H9 (cell line): ENCODE data around the gene ADAMTS8. TPM values are rescaled to one million over a fixed set of nuclear protein-coding genes. Genes with fewer than 3 reads are reported as not detected.

Experiments used
- DNase-seq: peaks from one replicate; pipeline ENCODE4 v3.0.0-alpha.2; 2017
- H2AFZ ChIP-seq: one replicate; pipeline ENCODE4 v1.6.1; 2013; ENCODE audit warnings: mild to moderate bottlenecking, low read length, control low read depth, moderate library complexity
- H2AK5ac ChIP-seq: 2 replicates; pipeline ENCODE4 v1.6.1; 2013; ENCODE audit warnings: low read length, control low read depth, mixed read lengths; ENCODE audit not compliant: insufficient read length
- H2BK120ac ChIP-seq: one replicate; pipeline ENCODE4 v1.6.1; 2013; ENCODE audit warnings: low read depth, mild to moderate bottlenecking, low read length, control low read depth, inconsistent platforms; ENCODE audit not compliant: poor library complexity, severe bottlenecking
- H2BK12ac ChIP-seq: 2 replicates; pipeline ENCODE4 v1.6.1; 2013; ENCODE audit warnings: low read length, control low read depth, mixed read lengths, low read depth; ENCODE audit not compliant: insufficient read length
- H2BK15ac ChIP-seq: 2 replicates; pipeline ENCODE4 v1.6.1; 2013; ENCODE audit warnings: low read depth, low read length, control low read depth
- H2BK20ac ChIP-seq: one replicate; pipeline ENCODE4 v1.6.1; 2013; ENCODE audit warnings: low read depth, mild to moderate bottlenecking, low read length, control low read depth, inconsistent platforms; ENCODE audit not compliant: poor library complexity, severe bottlenecking
- H2BK5ac ChIP-seq: 2 replicates; pipeline ENCODE4 v1.6.1; 2013; ENCODE audit warnings: low read length, control low read depth, mixed read lengths; ENCODE audit not compliant: insufficient read length
- H3K14ac ChIP-seq: 2 replicates; pipeline ENCODE4 v1.6.1; 2013; ENCODE audit warnings: low read length, control low read depth; ENCODE audit not compliant: insufficient read depth
- H3K18ac ChIP-seq: 2 replicates; pipeline ENCODE4 v1.6.1; 2013; ENCODE audit warnings: low read depth, mild to moderate bottlenecking, mixed read lengths, low read length, control low read depth; ENCODE audit not compliant: insufficient read length
- H3K23ac ChIP-seq: 2 replicates; pipeline ENCODE4 v1.6.1; 2013; ENCODE audit warnings: low read length, control low read depth, mixed read lengths, low read depth; ENCODE audit not compliant: insufficient read length
- H3K23me2 ChIP-seq: 2 replicates; pipeline ENCODE4 v1.6.1; 2013; ENCODE audit warnings: low read depth, mild to moderate bottlenecking, mixed read lengths, low read length, control low read depth; ENCODE audit not compliant: insufficient read length, poor library complexity, severe bottlenecking
- H3K27ac ChIP-seq: 2 replicates; pipeline ENCODE4 v1.5.1; 2013; ENCODE audit warnings: low read length, control low read depth, mixed read lengths, low read depth; ENCODE audit not compliant: insufficient read length
- H3K27me3 ChIP-seq: 2 replicates; pipeline ENCODE4 v1.6.1; 2013; ENCODE audit warnings: low read length, control low read depth, inconsistent platforms; ENCODE audit not compliant: insufficient read depth
- H3K4ac ChIP-seq: 2 replicates; pipeline ENCODE4 v1.6.1; 2013; ENCODE audit warnings: low read depth, mild to moderate bottlenecking, control low read depth, inconsistent platforms, low read length, moderate library complexity
- H3K4me1 ChIP-seq: 2 replicates; pipeline ENCODE4 v1.6.1; 2013; ENCODE audit warnings: low read length, control low read depth, inconsistent platforms; ENCODE audit not compliant: insufficient read depth
- H3K4me2 ChIP-seq: 2 replicates; pipeline ENCODE4 v1.6.1; 2013; ENCODE audit warnings: low read length, control low read depth, mixed read lengths; ENCODE audit not compliant: insufficient read length, insufficient read depth
- H3K56ac ChIP-seq: 2 replicates; pipeline ENCODE4 v1.6.1; 2013; ENCODE audit warnings: low read depth, mild to moderate bottlenecking, mixed read lengths, low read length, control low read depth; ENCODE audit not compliant: insufficient read length
- H3K79me1 ChIP-seq: 2 replicates; pipeline ENCODE4 v1.6.1; 2013; ENCODE audit warnings: low read depth, mild to moderate bottlenecking, moderate library complexity, low read length, control low read depth, inconsistent platforms; ENCODE audit not compliant: insufficient read depth, poor library complexity, severe bottlenecking
- H3K79me2 ChIP-seq: 2 replicates; pipeline ENCODE4 v1.6.1; 2013; ENCODE audit warnings: low read length, control low read depth, inconsistent platforms; ENCODE audit not compliant: insufficient read depth
- H3K9ac ChIP-seq: 2 replicates; pipeline ENCODE4 v1.6.1; 2013; ENCODE audit warnings: low read length, control low read depth, mixed read lengths; ENCODE audit not compliant: insufficient read length; ENCODE audit errors: extremely low read depth
- H3K9me3 ChIP-seq: one replicate; pipeline ENCODE4 v1.6.1; 2013; ENCODE audit warnings: low read depth, low read length, inconsistent platforms; ENCODE audit not compliant: control insufficient read depth
- H3T11ph ChIP-seq: one replicate; pipeline ENCODE4 v1.6.1; 2013; ENCODE audit warnings: mild to moderate bottlenecking, low read length, control low read depth, inconsistent platforms
- H4K20me1 ChIP-seq: one replicate; pipeline ENCODE4 v1.6.1; 2013; ENCODE audit not compliant: control insufficient read depth, insufficient read length, insufficient read depth
- H4K5ac ChIP-seq: 2 replicates; pipeline ENCODE4 v1.6.1; 2013; ENCODE audit warnings: low read depth, mild to moderate bottlenecking, mixed read lengths, low read length, control low read depth; ENCODE audit not compliant: insufficient read length
- H4K8ac ChIP-seq: replicated peaks from 2 replicates; pipeline ENCODE4 v1.6.1; 2013; ENCODE audit warnings: low read length, control low read depth, mixed read lengths, low read depth; ENCODE audit not compliant: insufficient read length
- H4K91ac ChIP-seq: 2 replicates; pipeline ENCODE4 v1.6.1; 2013; ENCODE audit warnings: low read depth, mild to moderate bottlenecking, moderate library complexity, mixed read lengths, low read length, control low read depth; ENCODE audit not compliant: insufficient read length
- H3K27ac Mint-ChIP-seq, 3 experiments: 2 replicates in 2 of 3; 3 replicates in 1 of 3; pipeline ENCODE4 v1.8.0; 2020 to 2021; ENCODE audit warnings: mixed read lengths in 3 of 3, mild to moderate bottlenecking in 1 of 3, moderate library complexity in 1 of 3
- H3K27me3 Mint-ChIP-seq: 2 replicates; pipeline ENCODE4 v1.8.0; 2021; ENCODE audit warnings: low read depth, mild to moderate bottlenecking, moderate library complexity, mixed read lengths
- H3K36me3 Mint-ChIP-seq, 3 experiments: 2 replicates in 2 of 3; 3 replicates in 1 of 3; pipeline ENCODE4 v1.8.0; 2020 to 2021; ENCODE audit warnings: low read depth in 3 of 3, mixed read lengths in 3 of 3; ENCODE audit not compliant: insufficient read depth in 1 of 3
- H3K4me1 Mint-ChIP-seq, 2 experiments: 2 replicates each; pipeline ENCODE4 v1.8.0; 2020; ENCODE audit warnings: mixed read lengths in 2 of 2
- H3K4me3 Mint-ChIP-seq, 2 experiments: 2 replicates in 1 of 2; 3 replicates in 1 of 2; pipeline ENCODE4 v1.8.0; 2020 to 2021; ENCODE audit warnings: mild to moderate bottlenecking in 2 of 2, mixed read lengths in 2 of 2, moderate library complexity in 1 of 2
- H3K9me3 Mint-ChIP-seq, 2 experiments: 2 replicates in 1 of 2; 3 replicates in 1 of 2; pipeline ENCODE4 v1.8.0; 2020; ENCODE audit warnings: mild to moderate bottlenecking in 2 of 2, mixed read lengths in 2 of 2, moderate library complexity in 1 of 2
- total RNA-seq: library from RNA; stranded (reverse); gene quantifications from 2 replicates; pipeline ENCODE4 v1.2.1, GENCODE V29; 2021
- TF ChIP-seq, protein P1 (sequence below): fragments of 200-600 bp; sonication (generic); conservative IDR thresholded peaks from 3 replicates; pipeline ENCODE4 v1.8.0; 2021; ENCODE audit warnings: antibody characterized with exemption, mild to moderate bottlenecking

ADAMTS8 gene
- total RNA-seq, 1 experiment from 2014 or later, result 5.0 TPM

GRCh38 chr11:130464291-130464812 is 35.9 kb upstream of the ADAMTS8 start:
- H3K4ac ChIP-seq, result no peak overlapping the region
- no peak overlapping the region for H2BK15ac ChIP-seq
- H3K79me1 ChIP-seq, result no peaks in the 10 kb centered on the region
- H2BK120ac ChIP-seq, result no peak overlapping the region
- no peak overlapping the region for H4K5ac ChIP-seq
- no peak overlapping the region for H2BK12ac ChIP-seq
- no peaks in the 10 kb centered on the region for H4K20me1 ChIP-seq
- no peak overlapping the region for H2BK5ac ChIP-seq
- H2AK5ac ChIP-seq, result no peak overlapping the region
- no peak overlapping the region for H3K4me2 ChIP-seq
- H3K27ac Mint-ChIP-seq, result no peak overlapping the region
- H2AFZ ChIP-seq, result no peak overlapping the region
- H3K18ac ChIP-seq, result no peak overlapping the region
- no peak overlapping the region for H3K9ac ChIP-seq
- H3K23me2 ChIP-seq, result no peaks in the 10 kb centered on the region
- H3K79me2 ChIP-seq, result no peaks in the 10 kb centered on the region
- no peak overlapping the region for H2BK20ac ChIP-seq
- TF ChIP-seq, protein P1, sequence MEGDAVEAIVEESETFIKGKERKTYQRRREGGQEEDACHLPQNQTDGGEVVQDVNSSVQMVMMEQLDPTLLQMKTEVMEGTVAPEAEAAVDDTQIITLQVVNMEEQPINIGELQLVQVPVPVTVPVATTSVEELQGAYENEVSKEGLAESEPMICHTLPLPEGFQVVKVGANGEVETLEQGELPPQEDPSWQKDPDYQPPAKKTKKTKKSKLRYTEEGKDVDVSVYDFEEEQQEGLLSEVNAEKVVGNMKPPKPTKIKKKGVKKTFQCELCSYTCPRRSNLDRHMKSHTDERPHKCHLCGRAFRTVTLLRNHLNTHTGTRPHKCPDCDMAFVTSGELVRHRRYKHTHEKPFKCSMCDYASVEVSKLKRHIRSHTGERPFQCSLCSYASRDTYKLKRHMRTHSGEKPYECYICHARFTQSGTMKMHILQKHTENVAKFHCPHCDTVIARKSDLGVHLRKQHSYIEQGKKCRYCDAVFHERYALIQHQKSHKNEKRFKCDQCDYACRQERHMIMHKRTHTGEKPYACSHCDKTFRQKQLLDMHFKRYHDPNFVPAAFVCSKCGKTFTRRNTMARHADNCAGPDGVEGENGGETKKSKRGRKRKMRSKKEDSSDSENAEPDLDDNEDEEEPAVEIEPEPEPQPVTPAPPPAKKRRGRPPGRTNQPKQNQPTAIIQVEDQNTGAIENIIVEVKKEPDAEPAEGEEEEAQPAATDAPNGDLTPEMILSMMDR, result no peak
- H3K9me3 Mint-ChIP-seq, result no peaks in the 10 kb centered on the region
- no peak overlapping the region for H4K8ac ChIP-seq
- DNase-seq, result no peak
- no peaks in the 10 kb centered on the region; a peak in 2 of 7 replicates for H3K36me3 Mint-ChIP-seq
- no peak overlapping the region for H3K14ac ChIP-seq
- H3K4me1 Mint-ChIP-seq, result no peaks in the 10 kb centered on the region
- no peak overlapping the region for H3K4me3 Mint-ChIP-seq
- no peak overlapping the region for H3K23ac ChIP-seq
- H3K4me1 ChIP-seq, result no peaks in the 10 kb centered on the region
- H4K91ac ChIP-seq, result no peak overlapping the region
- no peaks in the 10 kb centered on the region for H3K27me3 ChIP-seq
- no peak overlapping the region for H3K27ac ChIP-seq
- no peak overlapping the region for H3K56ac ChIP-seq
- H3T11ph ChIP-seq, result no peak overlapping the region
- H3K27me3 Mint-ChIP-seq, result peaks cover 9% of the 10 kb centered on the region; the same call in 1 of the 2 replicates
- H3K9me3 ChIP-seq, result no peaks in the 10 kb centered on the region
